ENCODE data around the gene SSR1.
"Not testable (repeated sequence)": the region's sequence is repeated elsewhere in the genome, so short reads cannot be mapped to it uniquely, and the experiment has no call there.

The SSR1 gene

DNA sequence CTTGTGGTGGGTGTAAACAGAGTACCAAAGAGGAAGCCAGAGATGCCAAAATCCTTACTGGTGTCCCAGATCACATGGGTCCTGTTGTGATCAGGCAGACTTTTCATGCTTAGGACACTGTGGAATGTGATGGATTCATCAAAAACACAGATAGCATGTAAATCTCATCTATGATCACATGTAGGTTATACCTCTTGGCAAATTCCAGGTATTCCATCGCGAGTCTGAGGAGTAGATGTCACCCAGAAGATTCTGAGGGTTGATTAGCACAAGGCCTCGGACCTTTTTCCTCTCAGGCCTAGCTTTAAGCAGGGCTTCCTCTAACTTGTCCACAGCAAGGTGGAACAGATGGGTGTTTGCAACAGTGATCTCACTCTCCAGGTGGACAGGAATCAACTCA lies 28.3 kb upstream of the SSR1 start:
- CTCF ChIA-PET: interaction anchor here (0.9 to 1.3 kb wide), 2 partner anchors 17 to 127 kb away, joined by 3 read pairs; no protein-coding TSS in a partner anchor
- TF ChIP-seq, protein P1, sequence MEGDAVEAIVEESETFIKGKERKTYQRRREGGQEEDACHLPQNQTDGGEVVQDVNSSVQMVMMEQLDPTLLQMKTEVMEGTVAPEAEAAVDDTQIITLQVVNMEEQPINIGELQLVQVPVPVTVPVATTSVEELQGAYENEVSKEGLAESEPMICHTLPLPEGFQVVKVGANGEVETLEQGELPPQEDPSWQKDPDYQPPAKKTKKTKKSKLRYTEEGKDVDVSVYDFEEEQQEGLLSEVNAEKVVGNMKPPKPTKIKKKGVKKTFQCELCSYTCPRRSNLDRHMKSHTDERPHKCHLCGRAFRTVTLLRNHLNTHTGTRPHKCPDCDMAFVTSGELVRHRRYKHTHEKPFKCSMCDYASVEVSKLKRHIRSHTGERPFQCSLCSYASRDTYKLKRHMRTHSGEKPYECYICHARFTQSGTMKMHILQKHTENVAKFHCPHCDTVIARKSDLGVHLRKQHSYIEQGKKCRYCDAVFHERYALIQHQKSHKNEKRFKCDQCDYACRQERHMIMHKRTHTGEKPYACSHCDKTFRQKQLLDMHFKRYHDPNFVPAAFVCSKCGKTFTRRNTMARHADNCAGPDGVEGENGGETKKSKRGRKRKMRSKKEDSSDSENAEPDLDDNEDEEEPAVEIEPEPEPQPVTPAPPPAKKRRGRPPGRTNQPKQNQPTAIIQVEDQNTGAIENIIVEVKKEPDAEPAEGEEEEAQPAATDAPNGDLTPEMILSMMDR (IDR thresholded peaks at IDR 0.05; ENCODE audit: insufficient read depth, low read length, missing control alignments): no peak
- DNase-seq (ENCODE audit: low read depth, low spot score): no peak
- POLR2A ChIA-PET: interaction anchor here (0.9 kb wide), 1 partner anchor 48 kb away, joined by 3 read pairs; the partner anchor contains the start of genes CAGE1 and RIOK1
- no peak overlapping the region for H3K4me3 ChIP-seq (ENCODE audit: low read depth, low read length)

DNA sequence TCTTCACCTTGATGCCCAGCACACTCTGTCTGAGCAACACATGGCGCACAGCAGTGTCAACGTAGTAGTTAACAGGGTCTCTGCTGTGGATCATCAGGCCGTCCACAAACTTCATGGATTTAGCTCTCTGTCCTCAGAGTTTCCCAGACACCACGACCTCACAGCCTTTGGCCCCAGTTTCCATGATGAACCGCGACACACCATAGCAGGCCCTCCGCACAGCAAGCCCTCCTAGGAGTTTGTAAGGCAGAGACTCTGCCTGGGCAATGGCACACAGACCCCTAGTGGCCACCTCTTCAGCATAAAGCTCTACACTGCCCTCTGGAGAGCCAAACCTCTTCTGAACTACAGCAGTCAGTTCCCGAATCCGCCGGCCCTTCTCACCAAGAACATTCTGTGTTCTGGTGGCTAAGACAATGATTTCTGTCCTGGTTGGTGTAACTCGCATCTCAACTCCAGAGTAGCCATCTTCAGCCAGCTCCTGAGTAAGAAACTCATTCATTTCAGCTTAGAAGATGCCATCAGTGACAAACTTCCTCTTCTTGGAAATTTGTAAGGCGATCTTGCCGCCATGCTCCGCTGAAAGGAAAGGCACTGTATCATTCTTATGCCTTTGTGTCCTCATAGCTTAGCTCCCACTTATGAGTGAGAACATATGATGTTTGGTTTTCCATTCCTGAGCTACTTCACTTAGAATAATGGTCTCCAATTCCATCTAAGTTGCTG lies 26.2 kb upstream of the SSR1 start:
- TF ChIP-seq, protein P1 (IDR thresholded peaks at IDR 0.05; ENCODE audit: insufficient read depth, low read length, missing control alignments): peak; percentile 26
- H3K4me3 ChIP-seq (ENCODE audit: low read depth, low read length); DNase-seq (ENCODE audit: low read depth, low spot score); POLR2A ChIA-PET: not testable (repeated sequence)
- CTCF ChIA-PET: interaction anchor here (0.6 kb wide), 1 partner anchor 16 kb away, joined by 5 read pairs; no protein-coding TSS in a partner anchor

DNA sequence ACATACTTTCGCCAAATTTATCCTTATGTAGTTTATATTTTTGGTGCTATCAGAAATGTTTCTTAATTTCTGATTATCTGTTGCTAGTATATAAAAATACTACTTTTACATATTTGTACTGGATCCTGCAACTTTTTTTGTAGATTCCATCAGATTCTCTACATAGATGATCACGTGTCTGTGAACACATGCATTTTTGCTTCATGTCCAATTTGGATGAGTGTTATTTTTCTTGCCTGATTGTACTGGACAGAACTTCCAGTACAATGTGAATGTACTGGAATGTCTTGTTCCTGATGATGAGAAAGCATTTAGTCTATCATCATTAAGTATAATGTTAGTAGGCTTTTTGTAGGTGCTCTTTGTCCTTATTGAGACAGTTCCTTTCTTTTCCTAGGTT lies 25.0 kb upstream of the SSR1 start:
- ChIA-PET POLR2A (no interaction called here), CTCF (interaction anchor here (1.2 kb wide), 1 partner anchor 26 kb away, joined by 3 read pairs; no protein-coding TSS in a partner anchor)
- TF ChIP-seq, protein P1 (IDR thresholded peaks at IDR 0.05; ENCODE audit: insufficient read depth, low read length, missing control alignments): no peak

GRCh38 chr6:7335519-7335918 lies 22.5 kb upstream of the SSR1 start:
- TF ChIP-seq, protein P1 (IDR thresholded peaks at IDR 0.05; ENCODE audit: insufficient read depth, low read length, missing control alignments): no peak
- POLR2A ChIA-PET: no interaction called here
- no peak overlapping the region for H3K4me3 ChIP-seq (ENCODE audit: low read depth, low read length)
- CTCF ChIA-PET: no interaction called here
- DNase-seq (ENCODE audit: low read depth, low spot score): no peak

More for the DNA sequence above, 25.0 kb upstream of the SSR1 start:
- no peak for DNase-seq (ENCODE audit: low read depth, low spot score)
- H3K4me3 ChIP-seq (ENCODE audit: low read depth, low read length): no peak overlapping the region

DNA sequence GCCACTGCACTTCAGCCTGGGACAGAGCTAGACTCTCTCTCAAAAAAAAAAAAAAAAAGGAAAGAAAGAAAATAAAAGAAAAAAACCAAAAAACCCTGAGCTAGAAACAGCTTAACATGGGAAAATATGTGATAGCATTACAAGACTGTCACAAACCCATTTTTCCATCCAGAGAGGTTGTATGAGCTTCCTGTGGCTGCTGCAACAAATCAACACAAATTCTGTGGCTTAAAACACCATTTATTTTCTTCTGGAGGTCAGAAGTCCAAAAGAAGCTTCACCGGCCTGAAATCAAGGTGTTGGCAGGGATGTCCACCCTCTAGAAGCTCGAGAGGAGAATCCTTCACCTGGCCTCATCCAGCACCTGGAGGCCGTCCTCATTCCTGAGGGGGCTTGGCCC lies 21.7 kb upstream of the SSR1 start:
- POLR2A ChIA-PET: no interaction called here
- CTCF ChIA-PET: no interaction called here
- TF ChIP-seq, protein P1 (IDR thresholded peaks at IDR 0.05; ENCODE audit: insufficient read depth, low read length, missing control alignments): no peak
- H3K4me3 ChIP-seq (ENCODE audit: low read depth, low read length): no peak overlapping the region
- DNase-seq (ENCODE audit: low read depth, low spot score): no peak

DNA sequence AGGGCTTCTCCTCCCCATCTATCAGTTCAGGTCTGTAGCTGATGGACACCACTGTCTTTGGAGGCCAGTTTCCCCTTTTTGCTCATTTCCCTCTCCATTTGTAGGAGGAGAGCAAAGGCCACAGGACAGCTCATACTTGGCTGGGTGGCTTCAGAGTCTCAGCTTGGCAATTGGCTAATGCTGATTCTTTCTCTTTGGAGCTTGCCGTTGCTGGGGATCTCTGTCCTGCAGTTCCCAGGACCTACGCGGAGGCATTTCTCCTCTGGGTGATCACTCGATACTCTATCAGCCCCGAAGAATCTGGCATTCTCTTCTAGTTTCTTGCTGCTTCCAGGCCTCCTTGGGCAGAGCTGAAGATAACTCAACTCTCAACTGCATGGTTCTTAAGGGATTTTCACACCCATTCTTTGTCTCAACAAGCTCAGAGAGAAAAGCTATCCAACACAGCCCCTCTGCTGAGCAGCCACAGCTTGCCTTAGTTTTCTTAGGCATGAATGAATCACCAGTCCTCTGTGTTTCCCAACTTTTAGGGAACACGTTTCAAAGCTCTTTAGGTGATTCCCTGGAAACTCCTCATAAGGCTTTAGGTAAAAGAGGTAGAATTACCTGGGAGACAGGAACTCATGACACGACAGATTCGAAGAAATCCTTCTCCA lies 19.2 kb upstream of the SSR1 start:
- no peak overlapping the region for H3K4me3 ChIP-seq (ENCODE audit: low read depth, low read length)
- no peak for DNase-seq (ENCODE audit: low read depth, low spot score)
- CTCF ChIA-PET: no interaction called here
- TF ChIP-seq, protein P1 (IDR thresholded peaks at IDR 0.05; ENCODE audit: insufficient read depth, low read length, missing control alignments): no peak
- POLR2A ChIA-PET: interaction anchor here (0.8 kb wide), 1 partner anchor 15 kb away, joined by 3 read pairs; no protein-coding TSS in a partner anchor
